OCI-LY1 (cell line): ENCODE data around the gene SDC1.

Source experiments
- H2AFZ ChIP-seq: fragments of 200-600 bp; sonication (generic), shearing (Covaris generic); 2 replicates; pipeline ENCODE4 v1.6.0; 2014; ENCODE audit warnings: antibody characterized with exemption, mild to moderate bottlenecking, low read length
- H3F3A ChIP-seq: fragments of 200-600 bp; sonication (generic), shearing (Covaris generic); 2 replicates; pipeline ENCODE4 v1.6.0; 2014; ENCODE audit warnings: mild to moderate bottlenecking, antibody characterized with exemption, low read length, moderate library complexity; ENCODE audit not compliant: insufficient read depth
- H3K27ac ChIP-seq: fragments of 200-600 bp; sonication (generic); 2 replicates; pipeline ENCODE4 v1.5.1; 2014; ENCODE audit warnings: low read length, mixed run types, mild to moderate bottlenecking, low read depth; ENCODE audit not compliant: poor library complexity, severe bottlenecking
- H3K27me3 ChIP-seq: fragments of 200-600 bp; sonication (generic); 2 replicates; pipeline ENCODE4 v1.6.0; 2014; ENCODE audit warnings: antibody characterized with exemption, mild to moderate bottlenecking, low read length, moderate library complexity; ENCODE audit not compliant: insufficient read depth
- H3K36me3 ChIP-seq: fragments of 200-600 bp; sonication (generic); 2 replicates; pipeline ENCODE4 v1.6.1; 2014; ENCODE audit warnings: mild to moderate bottlenecking, antibody characterized with exemption, low read length, moderate library complexity, mixed read lengths; ENCODE audit not compliant: insufficient read depth
- H3K4me1 ChIP-seq: fragments of 200-600 bp; sonication (generic); 2 replicates; pipeline ENCODE4 v1.5.1; 2014; ENCODE audit warnings: mild to moderate bottlenecking, low read length, moderate library complexity; ENCODE audit not compliant: insufficient read depth, severe bottlenecking
- H3K4me2 ChIP-seq: fragments of 200-600 bp; sonication (generic), shearing (Covaris generic); 2 replicates; pipeline ENCODE4 v1.6.1; 2014; ENCODE audit warnings: low read length
- H3K4me3 ChIP-seq: fragments of 200-600 bp; sonication (generic); 2 replicates; pipeline ENCODE4 v1.5.1; 2014; ENCODE audit warnings: low read length, low read depth, mild to moderate bottlenecking, mixed read lengths; ENCODE audit not compliant: poor library complexity, severe bottlenecking
- H3K79me2 ChIP-seq: fragments of 200-600 bp; shearing (Covaris generic); 2 replicates; pipeline ENCODE4 v1.6.1; 2016; ENCODE audit warnings: mixed run types, low read length, mixed read lengths; ENCODE audit not compliant: insufficient read depth
- H3K9ac ChIP-seq: fragments of 200-600 bp; sonication (generic), shearing (Covaris generic); 2 replicates; pipeline ENCODE4 v1.6.1; 2014; ENCODE audit warnings: mild to moderate bottlenecking, low read length, mixed read lengths
- H3K9me2 ChIP-seq: fragments of 200-600 bp; sonication (generic), shearing (Covaris generic); 2 replicates; pipeline ENCODE4 v1.6.1; 2014; ENCODE audit warnings: low read depth, mild to moderate bottlenecking, low read length, mixed read lengths
- H3K9me3 ChIP-seq: fragments of 200-600 bp; shearing (Covaris generic); 2 replicates; pipeline ENCODE4 v1.6.1; 2014; ENCODE audit warnings: low read length, mixed read lengths
- H4K20me1 ChIP-seq: fragments of 200-600 bp; sonication (generic), shearing (Covaris generic); 2 replicates; pipeline ENCODE4 v1.6.0; 2016; ENCODE audit warnings: mild to moderate bottlenecking, low read length; ENCODE audit not compliant: insufficient read depth
- EZH2 ChIP-seq: fragments of 200-600 bp; sonication (generic), shearing (Covaris generic); IDR thresholded peaks from 2 replicates; pipeline ENCODE4 v1.8.0; 2017; ENCODE audit warnings: borderline replicate concordance, mixed run types, mild to moderate bottlenecking, antibody characterized with exemption, low read length, moderate library complexity, mixed read lengths
- TF ChIP-seq, protein P1 (sequence below): fragments of 200-600 bp; sonication (generic), shearing (Covaris generic); IDR thresholded peaks from 2 replicates; pipeline ENCODE4 v1.5.1; 2017; ENCODE audit warnings: mild to moderate bottlenecking, antibody characterized with exemption, low read length, moderate library complexity, mixed read lengths

Gene SDC1

DNA sequence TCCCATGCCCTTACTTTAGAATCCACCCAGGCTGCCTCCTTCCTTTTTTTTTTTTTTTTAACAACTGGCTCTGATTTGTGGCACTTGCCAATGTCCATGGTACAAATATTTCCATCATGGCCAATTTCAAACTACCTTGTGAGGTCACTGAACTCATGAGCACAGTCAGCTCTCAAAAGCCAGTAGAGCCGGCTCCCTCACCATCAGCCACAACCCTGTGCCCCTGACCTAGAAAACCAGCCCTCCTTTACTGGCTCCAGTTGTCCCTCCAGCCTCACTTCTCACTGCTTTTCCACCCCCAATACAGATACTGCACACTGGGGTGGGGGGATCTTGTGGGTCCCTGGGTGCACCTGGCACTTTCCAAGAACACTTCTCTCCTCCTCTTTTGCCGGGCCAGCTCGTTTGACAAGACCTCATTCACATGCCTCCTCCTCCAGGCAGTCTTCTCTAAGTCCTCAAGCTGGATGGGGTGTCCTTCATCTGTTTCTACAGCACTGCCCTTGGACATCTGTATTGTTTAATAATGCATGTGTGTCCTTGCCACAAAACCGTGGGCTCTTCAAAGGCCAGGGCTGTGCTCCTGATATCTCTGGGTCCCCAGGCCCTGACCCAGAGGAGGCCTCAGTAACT lies 35.5 kb downstream of the SDC1 start:
- Histone ChIP-seq H3K79me2 (no peaks in the 10 kb centered on the region), H3K36me3 (no peaks in the 10 kb centered on the region), H2AFZ (no peak overlapping the region), H3K4me1 (no peaks in the 10 kb centered on the region), H3F3A (no peaks in the 10 kb centered on the region), H3K4me2 (no peak overlapping the region), H3K4me3 (no peak overlapping the region), H3K9me2 (no peaks in the 10 kb centered on the region), H3K9me3 (no peaks in the 10 kb centered on the region), H3K27ac (no peak overlapping the region), H3K9ac (no peak overlapping the region), H3K27me3 (peaks cover 20% of the 10 kb centered on the region; the same call in 1 of the 2 replicates), H4K20me1 (no peaks in the 10 kb centered on the region)
- TF ChIP-seq, protein P1, sequence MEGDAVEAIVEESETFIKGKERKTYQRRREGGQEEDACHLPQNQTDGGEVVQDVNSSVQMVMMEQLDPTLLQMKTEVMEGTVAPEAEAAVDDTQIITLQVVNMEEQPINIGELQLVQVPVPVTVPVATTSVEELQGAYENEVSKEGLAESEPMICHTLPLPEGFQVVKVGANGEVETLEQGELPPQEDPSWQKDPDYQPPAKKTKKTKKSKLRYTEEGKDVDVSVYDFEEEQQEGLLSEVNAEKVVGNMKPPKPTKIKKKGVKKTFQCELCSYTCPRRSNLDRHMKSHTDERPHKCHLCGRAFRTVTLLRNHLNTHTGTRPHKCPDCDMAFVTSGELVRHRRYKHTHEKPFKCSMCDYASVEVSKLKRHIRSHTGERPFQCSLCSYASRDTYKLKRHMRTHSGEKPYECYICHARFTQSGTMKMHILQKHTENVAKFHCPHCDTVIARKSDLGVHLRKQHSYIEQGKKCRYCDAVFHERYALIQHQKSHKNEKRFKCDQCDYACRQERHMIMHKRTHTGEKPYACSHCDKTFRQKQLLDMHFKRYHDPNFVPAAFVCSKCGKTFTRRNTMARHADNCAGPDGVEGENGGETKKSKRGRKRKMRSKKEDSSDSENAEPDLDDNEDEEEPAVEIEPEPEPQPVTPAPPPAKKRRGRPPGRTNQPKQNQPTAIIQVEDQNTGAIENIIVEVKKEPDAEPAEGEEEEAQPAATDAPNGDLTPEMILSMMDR: no peak
- TF ChIP-seq EZH2: no peak

DNA sequence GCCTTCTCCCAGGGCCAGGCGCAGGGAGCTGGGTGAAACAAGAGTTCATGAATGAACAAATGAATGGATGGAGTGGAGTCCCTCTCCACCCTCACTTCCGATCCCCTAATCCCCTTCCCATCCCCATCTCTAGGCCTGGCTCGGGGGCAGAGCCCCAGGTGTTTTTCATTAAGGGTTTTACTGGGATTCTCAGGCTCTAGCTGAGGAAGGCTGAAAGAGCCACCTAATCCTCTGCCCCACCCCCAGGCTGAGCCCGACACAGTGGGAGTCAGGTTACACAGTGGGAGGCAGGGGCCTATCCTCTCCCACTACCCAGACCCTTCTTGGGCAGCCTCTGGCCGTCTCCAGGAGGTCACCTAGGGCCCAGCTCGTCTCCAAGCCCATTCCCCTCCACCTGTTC lies 36.1 kb downstream of the SDC1 start:
- H3K9ac ChIP-seq: no peak overlapping the region
- peaks cover 20% of the 10 kb centered on the region; the same call in 1 of the 2 replicates for H3K27me3 ChIP-seq
- no peaks in the 10 kb centered on the region for H3K9me3 ChIP-seq
- no peaks in the 10 kb centered on the region for H3K4me1 ChIP-seq
- no peaks in the 10 kb centered on the region for H3K36me3 ChIP-seq
- no peak overlapping the region for H3K27ac ChIP-seq
- no peaks in the 10 kb centered on the region for H3K79me2 ChIP-seq
- no peak overlapping the region for H3K4me2 ChIP-seq
- H4K20me1 ChIP-seq: no peaks in the 10 kb centered on the region
- TF ChIP-seq, protein P1: no peak
- TF ChIP-seq EZH2: no peak
- H3F3A ChIP-seq: no peaks in the 10 kb centered on the region
- H3K9me2 ChIP-seq: no peaks in the 10 kb centered on the region
- no peak overlapping the region for H2AFZ ChIP-seq
- no peak overlapping the region for H3K4me3 ChIP-seq

DNA sequence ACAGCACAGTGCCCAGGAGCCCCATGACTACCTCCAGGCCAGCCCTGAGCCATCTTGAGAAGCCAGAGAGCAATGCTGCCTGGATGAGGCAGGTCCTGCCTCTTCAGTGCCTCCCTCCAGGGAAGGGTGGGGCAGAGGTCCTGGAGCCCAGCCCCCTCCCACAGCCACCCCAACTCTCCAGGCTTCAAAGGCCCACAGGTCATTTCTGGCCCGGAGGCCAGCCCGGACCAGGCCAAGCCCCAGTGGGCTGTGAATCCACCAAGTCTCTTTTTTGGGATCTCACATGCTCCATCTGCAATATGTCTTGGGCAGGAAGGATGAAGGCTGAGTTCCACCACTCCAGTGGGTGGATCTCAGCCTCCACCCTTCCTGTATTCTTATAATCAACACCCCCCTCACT lies 36.7 kb downstream of the SDC1 start:
- Histone ChIP-seq H3F3A (no peaks in the 10 kb centered on the region), H3K9me3 (no peaks in the 10 kb centered on the region), H3K9me2 (no peaks in the 10 kb centered on the region), H2AFZ (no peak overlapping the region), H3K36me3 (no peaks in the 10 kb centered on the region), H3K4me3 (no peak overlapping the region), H3K4me1 (no peaks in the 10 kb centered on the region), H3K4me2 (no peak overlapping the region), H3K79me2 (no peaks in the 10 kb centered on the region), H3K27ac (no peak overlapping the region), H3K27me3 (peaks cover 20% of the 10 kb centered on the region; the same call in 1 of the 2 replicates), H4K20me1 (no peaks in the 10 kb centered on the region), H3K9ac (no peak overlapping the region)
- TF ChIP-seq, protein P1: no peak
- TF ChIP-seq EZH2: no peak
